Measurements from ENCODE around the gene USP46.

Gene USP46

DNA sequence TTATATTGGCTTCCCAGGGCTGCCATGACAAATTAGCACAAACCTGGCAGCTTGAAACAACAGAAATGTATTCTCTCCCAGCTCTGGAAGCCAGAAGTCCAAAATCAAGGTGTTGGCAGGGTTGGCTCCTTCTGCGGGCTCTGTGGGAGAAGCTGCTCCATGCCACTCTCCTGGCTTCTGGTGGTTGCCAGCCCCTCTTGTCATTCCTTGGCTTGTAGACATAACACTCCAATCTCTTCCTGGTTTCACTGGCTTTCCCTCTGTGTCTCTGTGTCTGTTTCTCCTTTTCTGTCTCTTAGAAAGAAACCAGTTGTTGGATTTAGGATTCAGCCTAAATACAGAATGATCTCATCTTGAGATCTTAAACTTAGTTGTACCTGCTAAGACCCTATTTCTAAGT, 85.5 kb downstream of the USP46 start:
- DNase-seq (ENCODE audit: low read depth): no peak
- TF ChIP-seq, protein P1, sequence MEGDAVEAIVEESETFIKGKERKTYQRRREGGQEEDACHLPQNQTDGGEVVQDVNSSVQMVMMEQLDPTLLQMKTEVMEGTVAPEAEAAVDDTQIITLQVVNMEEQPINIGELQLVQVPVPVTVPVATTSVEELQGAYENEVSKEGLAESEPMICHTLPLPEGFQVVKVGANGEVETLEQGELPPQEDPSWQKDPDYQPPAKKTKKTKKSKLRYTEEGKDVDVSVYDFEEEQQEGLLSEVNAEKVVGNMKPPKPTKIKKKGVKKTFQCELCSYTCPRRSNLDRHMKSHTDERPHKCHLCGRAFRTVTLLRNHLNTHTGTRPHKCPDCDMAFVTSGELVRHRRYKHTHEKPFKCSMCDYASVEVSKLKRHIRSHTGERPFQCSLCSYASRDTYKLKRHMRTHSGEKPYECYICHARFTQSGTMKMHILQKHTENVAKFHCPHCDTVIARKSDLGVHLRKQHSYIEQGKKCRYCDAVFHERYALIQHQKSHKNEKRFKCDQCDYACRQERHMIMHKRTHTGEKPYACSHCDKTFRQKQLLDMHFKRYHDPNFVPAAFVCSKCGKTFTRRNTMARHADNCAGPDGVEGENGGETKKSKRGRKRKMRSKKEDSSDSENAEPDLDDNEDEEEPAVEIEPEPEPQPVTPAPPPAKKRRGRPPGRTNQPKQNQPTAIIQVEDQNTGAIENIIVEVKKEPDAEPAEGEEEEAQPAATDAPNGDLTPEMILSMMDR (conservative IDR thresholded peaks at IDR 0.05; ENCODE audit: low read depth, low read length): no peak
- H3K4me3 ChIP-seq (ENCODE audit: low read length): no peak overlapping the region

DNA sequence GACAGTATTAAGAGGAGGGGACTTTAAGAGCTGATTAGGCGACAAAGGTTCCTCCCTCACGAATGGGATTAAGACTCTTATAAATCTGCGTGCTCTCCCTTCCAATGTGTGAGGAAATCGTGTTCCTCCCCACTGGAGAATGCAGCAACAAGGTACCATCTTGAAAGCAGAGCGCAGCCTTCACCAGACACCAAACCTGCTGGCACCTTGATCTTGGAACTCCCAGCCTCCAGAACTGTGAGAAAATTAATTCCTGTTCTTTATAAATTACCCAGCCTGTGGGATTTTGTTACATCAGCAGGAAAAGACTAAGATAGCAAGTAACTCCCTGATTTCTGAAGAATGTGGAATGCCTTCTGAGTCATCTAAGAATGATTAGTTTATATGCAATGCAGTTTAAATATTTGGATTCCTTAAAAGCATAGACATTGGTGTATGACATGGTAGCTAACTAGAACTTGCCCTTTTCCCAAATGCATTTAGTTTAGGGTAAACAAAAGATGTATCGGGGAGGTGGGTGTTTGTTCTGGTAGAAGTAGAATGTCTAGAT, 86.1 kb downstream of the USP46 start:
- TF ChIP-seq, protein P1 (conservative IDR thresholded peaks at IDR 0.05; ENCODE audit: low read depth, low read length): no peak
- H3K4me3 ChIP-seq (ENCODE audit: low read length): no peak overlapping the region
- DNase-seq (ENCODE audit: low read depth): peak; percentile 43

DNA sequence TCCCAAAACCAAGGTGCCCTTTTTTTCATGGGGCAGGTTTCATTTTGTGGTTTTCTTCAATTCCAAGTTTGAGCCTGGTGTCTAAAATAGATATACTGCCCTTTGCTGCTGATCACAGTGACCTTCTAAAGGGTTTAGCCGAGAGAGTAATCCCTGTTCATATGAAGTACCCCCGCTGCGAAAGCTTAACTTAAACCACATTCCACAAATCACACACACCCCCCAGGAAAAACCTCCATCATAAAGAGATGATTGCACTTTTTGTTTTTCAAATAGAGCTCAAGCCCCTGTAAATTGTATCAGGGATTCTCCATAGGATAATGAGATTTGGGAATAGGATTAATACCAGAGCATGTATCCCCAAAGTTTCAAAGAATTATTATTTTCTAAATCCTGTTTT, 90.8 kb downstream of the USP46 start:
- H3K4me3 ChIP-seq (ENCODE audit: low read length): peak overlapping the region; percentile 2
- DNase-seq (ENCODE audit: low read depth): no peak
- TF ChIP-seq, protein P1 (conservative IDR thresholded peaks at IDR 0.05; ENCODE audit: low read depth, low read length): no peak

DNA sequence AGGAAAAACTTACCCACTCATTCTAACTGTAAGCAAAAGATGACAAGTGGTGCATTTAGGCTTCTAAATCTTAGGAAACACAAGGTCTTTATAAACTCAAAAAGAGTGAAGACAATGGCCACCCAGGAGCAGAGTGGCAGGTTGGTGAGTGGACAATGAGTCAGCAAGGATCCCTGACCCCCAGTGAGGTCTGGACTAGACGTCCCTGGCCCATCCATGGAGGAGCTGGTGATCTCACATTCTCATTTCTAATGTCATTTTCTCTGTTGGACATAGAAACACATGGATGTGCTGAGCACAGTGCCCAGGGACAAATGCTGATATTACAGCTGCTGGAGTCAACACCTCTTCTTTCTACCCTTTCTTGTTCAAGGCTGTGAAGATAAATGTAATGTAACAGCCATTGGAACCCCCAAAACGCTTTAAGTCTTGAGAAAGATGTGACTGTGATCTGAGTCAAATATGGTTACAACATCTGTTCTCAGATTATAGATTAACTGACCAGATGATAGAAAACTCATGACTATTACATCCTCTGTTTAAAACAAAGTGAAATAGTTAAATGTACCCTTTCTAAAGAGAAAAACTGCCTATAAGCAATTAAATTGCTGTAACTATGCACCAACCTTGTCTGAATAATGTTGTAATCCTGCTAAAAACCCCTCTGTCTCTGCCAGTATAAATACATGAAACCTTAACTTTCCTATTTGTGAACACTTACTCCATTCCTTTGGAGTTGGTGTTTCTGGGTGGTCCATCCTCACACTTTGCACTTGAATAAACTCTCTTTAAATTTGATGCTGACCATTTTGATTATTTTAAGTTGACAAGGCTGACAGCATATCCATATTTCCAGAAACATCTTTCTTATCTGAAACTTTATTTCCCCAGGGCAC, 92.7 kb downstream of the USP46 start:
- TF ChIP-seq, protein P1 (conservative IDR thresholded peaks at IDR 0.05; ENCODE audit: low read depth, low read length): no peak
- no peak overlapping the region for H3K4me3 ChIP-seq (ENCODE audit: low read length)
- DNase-seq (ENCODE audit: low read depth): no peak

DNA sequence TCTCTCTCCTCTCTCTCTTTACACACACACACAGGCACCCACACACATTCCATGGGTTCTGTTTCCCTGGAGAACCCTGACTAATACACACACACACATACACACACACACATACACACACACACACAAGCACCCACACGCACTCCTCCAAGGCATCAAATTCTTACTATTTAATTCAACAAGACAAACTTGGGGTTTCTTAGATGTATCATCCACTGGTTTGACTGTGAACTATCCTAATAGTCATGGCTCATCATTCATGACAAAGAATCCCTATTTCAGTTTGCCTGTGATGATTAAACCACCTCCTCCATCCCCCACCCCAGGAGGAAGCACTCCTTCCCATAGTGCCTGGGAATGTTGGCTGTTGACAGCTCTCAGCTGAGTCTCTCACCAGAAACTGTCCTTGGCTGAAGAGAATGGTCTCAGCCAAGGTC, 98.2 kb downstream of the USP46 start:
- no peak overlapping the region for H3K4me3 ChIP-seq (ENCODE audit: low read length)
- TF ChIP-seq, protein P1 (conservative IDR thresholded peaks at IDR 0.05; ENCODE audit: low read depth, low read length): no peak
- DNase-seq (ENCODE audit: low read depth): no peak

DNA sequence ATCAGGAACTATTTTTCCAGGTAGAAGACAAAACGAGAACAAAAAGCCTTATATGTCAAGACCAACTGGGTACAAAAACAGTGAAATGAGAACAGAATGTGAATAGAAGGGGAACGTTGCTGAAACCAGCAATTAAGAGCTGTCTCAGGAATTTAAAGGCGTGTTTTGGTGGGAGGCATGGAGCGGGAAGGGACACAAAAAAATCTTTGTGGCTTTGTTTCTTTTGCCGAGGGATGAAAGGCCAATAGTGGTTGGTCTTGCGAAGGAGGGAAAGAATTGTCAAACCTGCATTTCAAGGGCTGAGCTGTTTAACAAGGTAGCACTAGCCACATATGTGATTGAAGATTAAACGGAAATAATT, 103.8 kb downstream of the USP46 start:
- no peak overlapping the region for H3K4me3 ChIP-seq (ENCODE audit: low read length)

More for the DNA sequence above, 103.8 kb downstream of the USP46 start:
- DNase-seq (ENCODE audit: low read depth): no peak
- TF ChIP-seq, protein P1 (conservative IDR thresholded peaks at IDR 0.05; ENCODE audit: low read depth, low read length): no peak
